ENCODE data around the gene ZNF33A.
"Not testable (repeated sequence)": the region's sequence is repeated elsewhere in the genome, so short reads cannot be mapped to it uniquely, and the experiment has no call there.

Gene ZNF33A

GRCh38 chr10:38043516-38043915 lies 33.0 kb downstream of the ZNF33A start:
- no peak for DNase-seq (ENCODE audit: low read depth in 4 of 4, low spot score in 1 of 4)

- no peak for DNase-seq (ENCODE audit: low read depth in 4 of 4, low spot score in 1 of 4)
These were observed 34.7 kb downstream of the ZNF33A start for GRCh38 chr10:38045129-38045528.

- no peak for DNase-seq (ENCODE audit: low read depth in 4 of 4, low spot score in 1 of 4)
These were observed 37.2 kb downstream of the ZNF33A start for GRCh38 chr10:38047666-38048065.

GRCh38 chr10:38050212-38050611 lies 39.7 kb downstream of the ZNF33A start:
- DNase-seq (ENCODE audit: low read depth in 4 of 4, low spot score in 1 of 4): no peak

GRCh38 chr10:38054361-38054797 lies 43.9 kb downstream of the ZNF33A start:
- no peak for DNase-seq (ENCODE audit: low read depth in 4 of 4, low spot score in 1 of 4)

GRCh38 chr10:38055274-38055894 lies 44.9 kb downstream of the ZNF33A start:
- DNase-seq (ENCODE audit: low read depth in 4 of 4, low spot score in 1 of 4): not testable (repeated sequence)

- not testable (repeated sequence) for DNase-seq (ENCODE audit: low read depth in 4 of 4, low spot score in 1 of 4)
These were observed 59.2 kb downstream of the ZNF33A start for GRCh38 chr10:38069663-38070062.

- no peak for DNase-seq (ENCODE audit: low read depth in 4 of 4, low spot score in 1 of 4)
These were observed 60.0 kb downstream of the ZNF33A start for GRCh38 chr10:38070501-38070900.

GRCh38 chr10:38072552-38072951 lies 62.1 kb downstream of the ZNF33A start:
- no peak for DNase-seq (ENCODE audit: low read depth in 4 of 4, low spot score in 1 of 4)

- no peak for DNase-seq (ENCODE audit: low read depth in 4 of 4, low spot score in 1 of 4)
These were observed 66.2 kb downstream of the ZNF33A start for GRCh38 chr10:38076687-38077086.

- DNase-seq (ENCODE audit: low read depth in 4 of 4, low spot score in 1 of 4): not testable (repeated sequence)
These were observed 82.8 kb downstream of the ZNF33A start for GRCh38 chr10:38093318-38093717.

GRCh38 chr10:38093816-38094157 lies 83.3 kb downstream of the ZNF33A start:
- no peak for DNase-seq (ENCODE audit: low read depth in 4 of 4, low spot score in 1 of 4)

- peak; percentile 69 to 85 (median 78) for DNase-seq (ENCODE audit: low read depth in 4 of 4, low spot score in 1 of 4)
These were observed 83.9 kb downstream of the ZNF33A start, which contains the start of gene ZNF37A for GRCh38 chr10:38094158-38094926. TSS of gene ZNF37A (plus strand) at chr10:38094337. CDS start at chr10:38096618, 2,281 bp downstream.

GRCh38 chr10:38094927-38095574 lies 84.6 kb downstream of the ZNF33A start:
- DNase-seq (ENCODE audit: low read depth in 4 of 4, low spot score in 1 of 4): no peak

GRCh38 chr10:38102880-38103279 lies 92.4 kb downstream of the ZNF33A start:
- no peak for DNase-seq (ENCODE audit: low read depth in 4 of 4, low spot score in 1 of 4)

- DNase-seq (ENCODE audit: low read depth in 4 of 4, low spot score in 1 of 4): no peak
These were observed 93.3 kb downstream of the ZNF33A start for GRCh38 chr10:38103756-38104155.

GRCh38 chr10:38112159-38112558 lies 101.7 kb downstream of the ZNF33A start:
- DNase-seq (ENCODE audit: low read depth in 4 of 4, low spot score in 1 of 4): no peak
